GM19395 (cell line): ENCODE measurements around the gene LSG1.
A peak's percentile ranks its signal among the peaks of the same experiment; 100 is the strongest.

Source experiments
- ATAC-seq: cut with Tn5 transposase; IDR thresholded peaks from one replicate; pipeline ENCODE4 v1.9.1; 2021; ENCODE audit warnings: mild to moderate bottlenecking, moderate library complexity; ENCODE audit not compliant: unreplicated experiment

LSG1 gene

GRCh38 chr3:194687638-194688199, 15.7 kb upstream of the LSG1 start:
- ATAC-seq, result no peak

GRCh38 chr3:194686816-194687637, 15.0 kb upstream of the LSG1 start:
- ATAC-seq, result no peak

GRCh38 chr3:194686414-194686815, 14.4 kb upstream of the LSG1 start:
- no peak for ATAC-seq

- peak; percentile 47 for ATAC-seq
Measured at GRCh38 chr3:194685718-194686413, 13.9 kb upstream of the LSG1 start, which contains the start of gene FAM43A. TSS of gene FAM43A (plus strand) at chr3:194685883. CDS start at chr3:194686827, 944 bp downstream.

- peak; percentile 20 for ATAC-seq
Measured at GRCh38 chr3:194685065-194685717, 13.2 kb upstream of the LSG1 start.

GRCh38 chr3:194683380-194683779, 11.4 kb upstream of the LSG1 start:
- no peak for ATAC-seq

GRCh38 chr3:194682694-194683310, 10.8 kb upstream of the LSG1 start:
- peak; percentile 50 for ATAC-seq

- no peak for ATAC-seq
Measured at GRCh38 chr3:194682189-194682693, 10.2 kb upstream of the LSG1 start.

GRCh38 chr3:194680888-194681615, 9.1 kb upstream of the LSG1 start:
- no peak for ATAC-seq

GRCh38 chr3:194676471-194676870, 4.5 kb upstream of the LSG1 start:
- ATAC-seq, result no peak

- ATAC-seq, result no peak
Measured at GRCh38 chr3:194675680-194676079, 3.7 kb upstream of the LSG1 start.

GRCh38 chr3:194675081-194675640, 3.2 kb upstream of the LSG1 start:
- ATAC-seq, result no peak

GRCh38 chr3:194673761-194674160, 1.8 kb upstream of the LSG1 start:
- ATAC-seq, result no peak

- no peak for ATAC-seq
Measured at GRCh38 chr3:194672876-194673275, 885 bp upstream of the LSG1 start.

- ATAC-seq, result peak; percentile 33
Measured at GRCh38 chr3:194671511-194671899, 486 bp downstream of the LSG1 start.

GRCh38 chr3:194667363-194667762, 4.6 kb downstream of the LSG1 start:
- no peak for ATAC-seq

- ATAC-seq, result no peak
Measured at GRCh38 chr3:194664857-194665256, 7.1 kb downstream of the LSG1 start.

GRCh38 chr3:194661946-194662345, 10.0 kb downstream of the LSG1 start:
- no peak for ATAC-seq

GRCh38 chr3:194661374-194661773, 10.6 kb downstream of the LSG1 start:
- no peak for ATAC-seq

GRCh38 chr3:194659778-194660177, 12.2 kb downstream of the LSG1 start:
- no peak for ATAC-seq
